CD4-positive, alpha-beta T cell treated with Interleukin-6 at 100 ng/mL for 8 hours (primary cell): ENCODE results near the gene RRBP1.

ENCODE experiments used
- DNase-seq: peaks from one replicate; pipeline ENCODE4 v3.0.0-alpha.2; 2020; ENCODE audit warnings: mixed read lengths, low spot score

The RRBP1 gene, protein sequence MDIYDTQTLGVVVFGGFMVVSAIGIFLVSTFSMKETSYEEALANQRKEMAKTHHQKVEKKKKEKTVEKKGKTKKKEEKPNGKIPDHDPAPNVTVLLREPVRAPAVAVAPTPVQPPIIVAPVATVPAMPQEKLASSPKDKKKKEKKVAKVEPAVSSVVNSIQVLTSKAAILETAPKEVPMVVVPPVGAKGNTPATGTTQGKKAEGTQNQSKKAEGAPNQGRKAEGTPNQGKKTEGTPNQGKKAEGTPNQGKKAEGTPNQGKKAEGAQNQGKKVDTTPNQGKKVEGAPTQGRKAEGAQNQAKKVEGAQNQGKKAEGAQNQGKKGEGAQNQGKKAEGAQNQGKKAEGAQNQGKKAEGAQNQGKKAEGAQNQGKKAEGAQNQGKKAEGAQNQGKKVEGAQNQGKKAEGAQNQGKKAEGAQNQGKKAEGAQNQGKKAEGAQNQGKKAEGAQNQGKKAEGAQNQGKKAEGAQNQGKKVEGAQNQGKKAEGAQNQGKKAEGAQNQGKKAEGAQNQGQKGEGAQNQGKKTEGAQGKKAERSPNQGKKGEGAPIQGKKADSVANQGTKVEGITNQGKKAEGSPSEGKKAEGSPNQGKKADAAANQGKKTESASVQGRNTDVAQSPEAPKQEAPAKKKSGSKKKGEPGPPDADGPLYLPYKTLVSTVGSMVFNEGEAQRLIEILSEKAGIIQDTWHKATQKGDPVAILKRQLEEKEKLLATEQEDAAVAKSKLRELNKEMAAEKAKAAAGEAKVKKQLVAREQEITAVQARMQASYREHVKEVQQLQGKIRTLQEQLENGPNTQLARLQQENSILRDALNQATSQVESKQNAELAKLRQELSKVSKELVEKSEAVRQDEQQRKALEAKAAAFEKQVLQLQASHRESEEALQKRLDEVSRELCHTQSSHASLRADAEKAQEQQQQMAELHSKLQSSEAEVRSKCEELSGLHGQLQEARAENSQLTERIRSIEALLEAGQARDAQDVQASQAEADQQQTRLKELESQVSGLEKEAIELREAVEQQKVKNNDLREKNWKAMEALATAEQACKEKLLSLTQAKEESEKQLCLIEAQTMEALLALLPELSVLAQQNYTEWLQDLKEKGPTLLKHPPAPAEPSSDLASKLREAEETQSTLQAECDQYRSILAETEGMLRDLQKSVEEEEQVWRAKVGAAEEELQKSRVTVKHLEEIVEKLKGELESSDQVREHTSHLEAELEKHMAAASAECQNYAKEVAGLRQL (N-terminal part only)

GRCh38 chr20:17682103-17682888 is at the start of gene RRBP1:
Gene RRBP1 (minus strand): TSS chr20:17682242. CDS start chr20:17660507, 21,735 bp downstream.
- peak; percentile 98 for DNase-seq

DNA sequence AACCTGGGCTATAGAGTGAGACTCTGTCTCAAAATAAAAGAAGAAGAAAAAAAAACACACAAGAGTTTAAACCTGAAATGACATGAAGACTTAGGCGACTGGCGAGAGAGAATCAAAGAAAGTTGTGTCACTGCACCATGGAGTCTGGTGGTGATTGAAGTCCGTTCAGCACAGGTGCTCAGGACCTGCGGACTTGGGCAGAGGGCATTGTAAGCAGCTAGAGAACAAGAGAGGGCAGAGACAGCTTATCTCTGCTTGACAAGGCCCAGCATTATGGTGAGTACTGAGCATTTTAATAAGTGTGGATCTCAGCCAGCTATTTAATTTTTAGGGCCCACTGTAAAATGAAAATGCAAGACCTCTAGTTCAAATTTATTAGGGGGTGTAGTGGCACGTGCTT is 49.2 kb upstream of the RRBP1 start:
- no peak for DNase-seq

DNA sequence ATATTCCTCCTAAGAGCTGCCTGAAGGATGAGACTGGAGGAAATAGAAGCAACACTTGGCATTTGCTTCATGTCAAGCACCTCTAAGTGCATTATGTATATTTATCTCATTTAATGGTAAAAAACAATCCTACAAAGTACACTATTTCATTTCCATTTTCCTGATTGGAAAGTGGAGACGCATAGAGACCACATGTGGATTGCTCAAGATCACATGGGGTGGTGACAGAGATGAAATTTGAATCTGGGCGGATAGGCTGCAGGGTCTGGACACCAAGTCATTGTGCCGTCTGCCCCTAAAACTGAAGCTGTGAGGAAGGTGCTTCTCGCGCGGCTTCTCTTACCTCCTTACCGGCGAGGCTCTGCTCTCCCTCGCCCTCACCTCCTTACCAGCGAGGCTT is 48.0 kb upstream of the RRBP1 start:
- DNase-seq, result no peak

GRCh38 chr20:17728074-17728473 is 46.0 kb upstream of the RRBP1 start:
- DNase-seq, result no peak

- no peak for DNase-seq
Observed at GRCh38 chr20:17727351-17727750, 45.3 kb upstream of the RRBP1 start.

DNA sequence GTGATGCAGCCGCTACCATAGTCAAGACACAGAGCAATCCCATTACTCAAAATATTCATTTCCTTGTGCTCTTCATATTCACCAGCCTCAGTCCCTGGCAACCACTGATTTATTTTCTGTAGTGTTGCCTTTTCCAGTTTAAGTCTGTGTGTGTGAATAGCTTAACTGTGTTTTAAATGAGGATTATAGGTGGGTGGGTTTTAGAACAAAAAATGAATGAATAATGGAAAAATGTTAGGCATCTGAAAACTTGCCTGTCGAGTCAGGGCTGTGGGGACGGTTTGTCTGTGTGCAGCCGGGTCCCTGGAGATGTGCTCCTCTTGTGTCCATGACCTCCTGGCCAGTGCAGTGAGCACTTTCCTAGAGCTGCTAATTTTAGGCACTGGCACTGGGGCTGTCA is 44.9 kb upstream of the RRBP1 start:
- no peak for DNase-seq

- no peak for DNase-seq
Observed at GRCh38 chr20:17725094-17725835, 43.2 kb upstream of the RRBP1 start.

- no peak for DNase-seq
Observed at GRCh38 chr20:17723301-17723691, 41.3 kb upstream of the RRBP1 start.

DNA sequence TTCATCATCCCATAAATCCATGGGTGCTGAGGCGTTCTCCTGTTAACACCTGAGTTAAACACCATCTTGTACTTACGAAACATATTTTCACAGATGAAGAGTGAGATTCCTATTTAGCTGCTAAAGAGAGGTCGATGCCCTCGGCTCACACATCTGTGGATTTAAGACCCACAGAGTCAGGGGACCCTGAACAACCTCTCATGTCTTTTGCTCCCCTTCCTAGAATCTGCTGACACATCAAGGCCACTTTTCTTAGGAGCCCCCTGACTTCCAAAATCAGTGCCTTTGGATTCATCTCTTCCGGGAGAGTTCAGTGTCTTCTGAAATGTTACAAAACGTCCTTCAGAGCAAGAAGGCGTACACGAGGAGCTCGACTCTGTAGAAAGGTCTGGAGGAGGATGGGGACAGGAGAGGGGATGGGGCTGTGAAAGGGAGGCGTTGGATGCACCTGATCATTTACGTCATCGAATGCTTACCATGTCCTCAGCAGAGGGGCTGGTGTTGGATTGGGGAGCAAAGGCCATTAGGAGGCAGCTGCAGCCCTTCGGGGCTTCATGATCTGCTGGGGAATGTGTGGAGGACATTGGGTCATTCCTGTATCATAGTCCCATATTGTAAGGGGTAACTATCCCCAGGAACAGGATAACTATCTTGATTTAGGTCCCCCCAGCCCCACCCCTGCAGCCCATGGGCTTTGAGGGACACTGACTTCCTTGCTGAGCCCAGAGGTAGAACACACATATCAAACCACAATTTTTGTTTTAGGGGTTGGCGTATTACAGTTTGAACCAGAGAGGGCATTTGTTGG is 40.7 kb upstream of the RRBP1 start:
- DNase-seq, result no peak

GRCh38 chr20:17721802-17722486 is 39.9 kb upstream of the RRBP1 start:
- DNase-seq, result no peak

DNA sequence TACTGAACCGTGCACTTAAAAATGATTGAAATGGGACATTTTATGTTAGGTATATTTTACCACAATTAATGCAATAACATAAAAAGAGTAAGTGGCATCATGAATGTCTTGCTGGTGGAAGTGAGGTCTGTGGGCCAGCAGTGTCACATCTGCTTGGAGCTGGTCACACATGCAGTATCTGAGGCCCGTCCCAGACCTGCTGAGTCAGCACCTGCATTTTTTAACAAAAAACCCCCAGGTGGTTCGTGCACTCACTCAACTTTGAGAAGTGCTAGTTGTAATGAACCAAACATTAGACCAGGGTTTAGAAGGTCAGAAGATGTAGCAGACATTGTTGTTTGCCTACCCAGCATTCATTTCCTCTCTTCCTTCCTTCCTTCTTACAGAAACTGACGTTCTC is 38.7 kb upstream of the RRBP1 start:
- no peak for DNase-seq

GRCh38 chr20:17716331-17716730 is 34.3 kb upstream of the RRBP1 start:
- no peak for DNase-seq

- DNase-seq, result no peak
Observed at GRCh38 chr20:17715075-17715474, 33.0 kb upstream of the RRBP1 start.

- DNase-seq, result no peak
Observed at GRCh38 chr20:17714597-17714996, 32.6 kb upstream of the RRBP1 start.

- no peak for DNase-seq
Observed at GRCh38 chr20:17712708-17713107, 30.7 kb upstream of the RRBP1 start.

GRCh38 chr20:17712201-17712600 is 30.2 kb upstream of the RRBP1 start:
- no peak for DNase-seq

DNA sequence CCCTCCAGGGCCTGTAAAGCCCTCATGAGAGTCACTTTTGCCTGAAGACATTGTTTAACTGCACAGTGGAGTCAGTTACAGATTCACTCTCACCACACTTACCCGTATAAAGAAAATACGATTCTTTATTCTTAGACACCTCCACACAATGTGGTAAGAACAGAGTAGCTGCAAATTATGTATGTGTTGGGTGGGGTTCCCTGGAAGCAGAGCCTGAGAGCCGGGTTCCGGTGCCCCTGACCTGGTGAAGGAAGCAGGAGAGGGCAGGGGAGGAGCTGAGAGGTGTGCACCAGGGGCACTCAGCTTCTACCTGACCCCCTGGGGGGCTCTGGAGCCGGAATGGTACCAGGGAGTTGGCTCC is 29.2 kb upstream of the RRBP1 start:
- DNase-seq, result no peak

DNA sequence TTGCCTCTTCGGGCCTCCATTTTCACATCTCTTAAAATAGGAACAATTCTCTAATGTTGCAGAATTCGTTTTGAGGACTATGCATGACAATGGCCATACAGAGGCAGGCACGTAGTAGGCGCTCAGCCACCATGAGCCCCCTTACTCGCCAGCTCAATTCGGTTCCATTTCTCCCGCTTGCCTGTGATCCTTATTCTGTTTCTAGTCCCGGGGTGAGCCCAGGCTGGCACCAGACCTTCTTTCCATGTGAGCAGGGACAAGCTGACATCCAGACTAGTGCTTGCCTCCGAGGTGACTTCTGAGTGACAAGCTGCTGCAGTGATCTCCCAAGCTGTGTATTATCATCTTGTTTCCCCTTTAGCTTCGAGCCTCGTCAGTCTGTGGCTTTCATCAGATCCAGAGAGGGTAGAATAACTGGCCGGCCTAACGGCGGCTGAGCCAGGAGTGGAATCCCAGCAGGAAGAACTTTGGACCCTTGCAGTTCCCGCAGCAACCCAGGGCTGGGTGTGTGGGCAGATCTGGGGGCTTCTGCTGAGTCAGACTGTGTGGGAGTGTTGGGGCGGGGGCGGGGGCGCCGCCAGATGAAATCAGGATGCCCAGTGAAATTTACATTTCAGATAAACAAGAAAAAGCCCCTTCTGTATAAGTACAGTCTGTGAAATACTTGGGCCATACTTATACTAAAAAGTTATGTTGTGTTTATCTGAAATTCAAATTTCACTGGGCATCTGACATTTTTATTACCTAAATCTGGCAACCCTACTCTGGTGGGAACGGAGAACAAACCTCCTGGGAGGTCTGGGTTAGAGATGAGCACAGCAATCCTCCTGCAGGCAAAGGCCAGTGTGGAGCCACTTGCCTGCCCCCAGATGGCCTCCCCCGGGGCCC is 28.6 kb upstream of the RRBP1 start:
- DNase-seq, result no peak
